HG03460 (cell line): Measurements from ENCODE around the gene HOATZ.

Experiments used
- ATAC-seq: cut with Tn5 transposase; IDR thresholded peaks from one replicate; pipeline ENCODE4 v1.9.1; 2021; ENCODE audit not compliant: unreplicated experiment

Gene HOATZ

DNA sequence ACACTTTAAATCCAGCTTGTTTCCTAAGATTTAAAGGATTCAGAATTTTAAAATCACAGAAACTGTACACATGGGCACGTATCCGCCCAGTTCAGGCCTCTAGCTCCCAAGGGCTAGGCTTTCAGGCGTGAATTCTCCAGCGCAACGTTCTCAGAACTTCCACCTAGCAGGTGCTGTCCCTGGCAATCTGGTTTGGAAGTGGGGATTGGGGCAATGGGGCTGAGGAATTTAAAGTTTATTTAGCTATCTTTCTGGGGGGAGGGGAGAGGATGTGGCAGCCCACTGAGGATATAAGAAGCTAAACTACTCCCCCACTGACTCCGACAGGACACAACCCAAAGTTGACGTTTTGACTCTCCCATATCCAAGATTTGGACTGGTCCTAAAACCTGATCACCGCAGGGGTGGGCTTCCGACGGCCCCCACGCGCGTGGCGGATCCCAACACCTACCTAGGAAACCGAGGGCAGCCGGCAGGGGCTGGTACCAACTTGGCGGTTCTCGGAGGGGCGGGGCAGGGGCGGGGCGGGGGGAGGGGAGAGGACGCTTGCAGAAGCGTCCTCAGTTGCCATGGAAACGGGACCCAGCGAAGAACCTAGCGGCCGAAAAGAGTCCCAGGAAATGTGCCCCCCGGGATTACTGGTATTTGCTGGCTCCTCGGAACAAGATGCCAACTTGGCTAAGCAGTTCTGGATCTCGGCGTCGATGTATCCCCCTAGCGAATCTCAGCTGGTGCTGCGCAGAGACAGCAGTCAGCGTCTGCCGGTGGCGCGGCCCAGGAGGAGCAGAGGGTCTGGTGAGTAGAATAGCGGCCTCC, at the start of gene HOATZ:
Gene HOATZ, plus strand, starts transcription at position 563 of the 816 bp plus-strand sequence. Its CDS starts 7 bp downstream, at position 570.
- ATAC-seq: no peak

DNA sequence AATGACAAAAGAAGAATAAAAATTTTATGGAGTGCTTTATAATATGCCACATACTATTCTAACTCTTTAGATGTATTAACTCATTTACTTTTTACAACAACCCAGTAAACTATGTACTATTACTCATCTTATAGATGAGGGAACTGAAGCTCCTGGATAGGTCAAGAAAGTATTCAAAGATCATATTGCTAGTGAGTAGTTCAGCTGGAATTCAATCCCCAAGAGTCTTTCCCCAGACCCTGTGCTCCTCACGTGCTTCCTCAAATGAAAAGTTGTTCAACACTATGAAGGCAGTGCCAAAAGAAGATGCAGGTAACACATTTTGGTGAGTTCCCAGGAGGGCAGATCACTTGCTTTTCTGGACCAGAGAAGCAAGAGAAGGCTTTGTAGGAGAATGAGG, 49.2 kb upstream of the HOATZ start:
- ATAC-seq: no peak

DNA sequence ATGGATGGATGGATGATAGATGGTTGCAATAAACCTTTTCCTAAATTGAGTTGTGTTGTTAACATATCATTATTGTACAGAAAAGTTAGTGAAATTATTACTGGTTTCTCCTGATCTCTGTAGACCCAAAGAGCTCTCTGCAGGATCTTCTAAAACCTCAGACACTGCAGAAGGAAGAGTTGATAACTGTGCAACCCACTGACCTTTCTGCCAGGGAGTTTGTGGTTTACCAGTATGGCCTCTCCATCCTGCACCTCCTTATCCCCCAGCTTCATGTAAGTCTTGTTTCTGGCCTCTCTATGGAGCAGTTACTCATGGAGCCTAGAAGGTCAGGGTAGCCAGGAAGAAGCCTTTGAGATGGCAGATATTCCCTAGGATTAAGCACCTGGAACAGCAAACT, 48.0 kb upstream of the HOATZ start:
- no peak for ATAC-seq

DNA sequence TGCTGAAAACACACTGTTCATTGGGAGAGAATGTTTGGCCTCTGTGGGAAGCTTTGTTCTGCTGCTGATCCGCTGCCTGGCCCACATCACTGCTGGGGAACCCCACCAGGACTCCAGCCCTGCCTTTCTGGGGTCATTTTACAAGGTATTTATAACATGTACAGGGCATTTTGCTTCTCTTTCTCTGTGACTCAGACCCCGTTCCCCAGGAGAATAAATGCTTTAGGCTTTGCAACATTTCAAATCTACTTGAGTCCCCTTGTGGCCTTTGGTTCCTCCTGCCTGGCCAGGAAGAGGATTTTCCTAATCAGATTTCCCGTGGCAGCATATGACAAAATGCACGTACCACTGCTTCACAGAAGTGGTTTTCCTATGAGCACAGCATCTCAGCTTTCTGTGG, 45.4 kb upstream of the HOATZ start:
- no peak for ATAC-seq

DNA sequence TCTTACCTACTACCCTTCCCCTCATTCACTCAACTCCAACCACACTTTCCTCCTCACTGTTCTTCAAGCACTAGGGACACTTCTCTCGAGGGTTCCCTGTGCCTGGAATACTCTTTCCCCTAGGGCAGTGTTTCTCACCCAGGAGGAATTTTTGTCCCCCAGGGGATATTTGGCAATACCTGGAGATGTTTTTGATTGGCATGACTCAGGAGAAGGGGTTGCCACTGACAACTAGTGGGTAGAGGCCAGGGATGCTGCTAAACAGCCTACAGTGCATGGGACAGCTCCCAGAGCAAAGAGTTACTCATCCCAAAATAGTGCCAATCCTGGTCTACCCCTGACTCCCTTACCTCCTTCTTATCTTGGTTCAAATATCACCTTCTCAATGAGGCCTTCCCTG, 42.4 kb upstream of the HOATZ start:
- no peak for ATAC-seq

DNA sequence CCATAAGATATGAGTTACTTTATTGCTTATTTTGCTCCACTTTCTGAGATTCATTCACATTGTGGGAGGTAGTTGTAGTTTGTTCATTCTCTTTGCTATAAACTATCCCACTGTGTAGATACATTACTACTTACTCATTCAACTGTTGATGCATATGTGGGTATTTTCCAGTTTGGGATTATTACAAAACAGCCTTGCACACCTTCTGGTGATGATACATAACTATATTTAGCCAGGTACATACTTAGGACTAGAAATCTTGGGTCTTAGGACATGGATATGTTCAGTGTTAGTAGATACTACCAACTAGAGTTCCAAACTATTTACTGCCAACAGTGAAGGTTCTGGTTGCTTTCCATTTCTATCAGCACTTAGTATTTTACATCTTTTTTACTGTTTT, 40.1 kb upstream of the HOATZ start:
- no peak for ATAC-seq

DNA sequence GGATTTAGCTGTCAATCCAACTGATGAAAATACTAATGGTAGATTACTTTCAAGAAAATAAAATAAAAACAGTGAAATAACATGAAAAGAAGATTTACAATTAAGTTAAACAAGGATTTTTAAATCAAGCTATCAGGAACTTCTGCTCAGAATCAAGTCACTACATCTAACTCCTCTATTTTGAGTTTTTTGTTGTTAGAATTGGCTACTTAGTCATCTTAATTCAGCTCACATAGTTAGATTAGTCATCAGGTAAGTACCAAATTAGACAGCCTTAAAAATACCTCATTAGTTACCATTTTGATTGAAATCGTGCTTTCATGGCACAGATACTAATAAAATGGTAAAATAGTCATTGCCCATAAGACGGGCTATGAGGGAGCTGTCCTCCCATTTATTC, 38.2 kb upstream of the HOATZ start:
- no peak for ATAC-seq

DNA sequence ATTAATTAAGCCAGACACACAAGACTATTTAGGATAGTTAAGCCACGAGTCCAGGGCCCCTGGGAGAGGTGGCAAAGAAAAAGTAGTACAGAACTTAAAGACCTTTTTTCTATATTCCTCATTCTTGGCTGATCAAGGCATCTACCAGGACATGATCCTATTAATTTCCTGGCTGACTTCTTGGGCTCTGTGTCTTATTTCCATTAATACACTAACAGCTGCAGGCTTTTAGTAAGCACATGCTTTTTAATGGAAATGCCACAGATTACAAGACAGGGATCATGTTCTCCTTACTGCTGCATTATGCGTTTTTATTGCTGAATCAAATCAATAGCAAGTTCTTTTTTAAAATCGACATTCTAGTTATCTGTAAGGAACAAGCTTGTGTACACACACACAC, 37.6 kb upstream of the HOATZ start:
- no peak for ATAC-seq

DNA sequence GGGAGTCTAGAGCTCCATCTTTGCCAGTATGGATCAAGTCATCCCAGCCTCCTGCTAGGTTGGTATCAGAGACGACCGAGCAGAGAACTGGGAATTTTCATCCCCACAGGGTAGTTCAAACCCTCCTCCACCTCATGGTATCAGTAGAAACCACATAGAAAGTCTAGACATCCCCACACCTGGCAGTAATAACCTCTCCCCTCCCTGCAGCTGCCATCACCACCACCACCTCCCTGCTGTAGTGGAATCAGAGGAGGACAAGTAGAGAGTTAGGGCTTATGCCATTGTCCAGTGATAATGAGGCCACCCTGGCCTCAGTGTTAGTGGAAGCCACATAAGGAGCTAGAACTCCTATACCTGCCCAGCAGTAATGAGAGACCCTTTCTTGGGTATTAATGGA, 36.7 kb upstream of the HOATZ start:
- ATAC-seq: no peak

DNA sequence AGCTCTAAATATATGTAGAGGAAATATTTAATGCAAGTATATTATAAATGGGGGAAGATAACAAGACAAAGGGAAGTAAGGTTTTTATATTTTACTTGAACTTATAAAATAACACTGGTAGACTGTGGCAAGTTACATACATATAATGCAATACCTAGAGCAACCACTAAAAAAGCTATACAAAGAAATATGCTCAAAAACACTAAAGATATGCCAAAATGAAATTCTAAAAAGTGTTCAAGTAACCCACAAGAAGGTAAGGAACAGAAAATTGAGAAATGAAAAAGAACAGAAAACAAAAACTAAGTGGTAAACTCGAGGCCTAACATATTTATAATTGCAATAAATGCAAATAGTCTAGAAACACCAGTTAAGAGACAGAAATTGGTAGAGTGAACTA, 34.9 kb upstream of the HOATZ start:
- no peak for ATAC-seq

DNA sequence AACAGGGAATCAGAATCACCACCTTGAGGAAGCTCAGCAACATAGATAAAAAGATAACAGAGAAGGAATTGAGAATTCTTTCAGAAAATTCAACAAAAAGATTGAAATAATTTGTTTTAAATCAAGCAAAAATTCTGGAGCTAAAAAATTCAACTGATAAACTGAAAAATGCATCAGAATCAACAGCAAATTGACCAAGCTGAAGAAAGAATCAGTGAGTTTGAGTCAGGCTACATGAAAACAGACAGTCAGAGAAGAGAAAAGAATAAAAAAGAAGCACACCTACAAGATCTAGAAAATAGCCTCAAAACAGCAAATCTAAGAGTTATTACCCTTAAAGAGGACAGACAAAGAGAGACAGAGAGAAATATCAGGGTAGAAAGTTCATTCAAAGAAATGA, 31.1 kb upstream of the HOATZ start:
- ATAC-seq: no peak

DNA sequence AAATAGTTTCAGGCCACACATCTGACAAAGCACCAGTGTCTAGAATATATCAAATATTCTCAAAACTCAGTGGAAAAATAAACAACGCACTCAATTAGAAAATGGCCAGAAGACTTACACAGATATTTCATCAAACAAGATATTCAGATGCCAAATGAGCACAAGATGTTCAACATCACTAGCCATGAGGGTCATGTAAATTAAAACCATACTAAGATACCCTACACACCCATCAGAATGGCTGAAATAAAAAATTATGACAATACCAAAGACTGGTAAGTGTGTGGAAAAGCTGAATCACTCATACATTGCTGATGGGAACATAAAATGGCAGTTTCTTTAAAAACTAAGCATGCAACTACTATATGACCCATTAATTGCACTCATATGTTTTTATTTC, 24.1 kb upstream of the HOATZ start:
- ATAC-seq: no peak

DNA sequence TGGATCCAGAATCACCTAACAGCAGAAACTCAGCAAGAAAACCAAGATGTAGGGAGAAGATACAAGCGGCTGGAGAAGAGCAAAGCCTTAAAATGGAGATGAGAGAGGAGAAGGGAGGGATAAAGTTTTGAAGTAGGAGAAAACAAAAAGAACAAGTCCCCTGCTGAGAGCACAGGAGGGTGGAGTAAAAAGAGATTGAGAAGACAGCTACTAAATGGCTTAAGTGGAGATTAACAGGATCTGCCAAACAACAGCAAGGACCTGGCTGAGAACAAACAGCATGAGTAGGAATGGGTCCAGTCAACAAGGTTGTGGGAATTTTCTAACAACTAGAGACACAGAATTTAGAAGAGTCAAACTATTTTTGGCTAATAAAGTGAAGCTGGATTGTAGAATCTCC, 20.5 kb upstream of the HOATZ start:
- ATAC-seq: no peak

DNA sequence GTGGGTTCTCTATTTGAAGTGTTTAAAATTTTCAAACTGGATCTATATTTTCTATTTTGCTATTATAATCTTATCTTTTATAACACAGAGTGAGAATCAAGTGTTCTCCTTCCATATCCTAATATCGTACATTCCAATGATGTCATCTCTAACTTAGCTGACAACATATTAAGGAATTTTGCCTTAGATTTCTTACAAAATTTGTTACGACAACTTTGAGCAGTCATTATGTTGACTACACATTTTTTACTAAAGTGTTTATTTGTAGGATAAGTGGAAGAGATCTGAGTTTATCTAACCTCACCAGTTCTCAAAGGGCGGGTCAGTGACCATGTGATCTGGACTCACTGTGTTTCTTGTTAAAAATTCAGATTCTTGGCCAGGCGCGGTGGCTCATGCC, 15.1 kb upstream of the HOATZ start:
- no peak for ATAC-seq

DNA sequence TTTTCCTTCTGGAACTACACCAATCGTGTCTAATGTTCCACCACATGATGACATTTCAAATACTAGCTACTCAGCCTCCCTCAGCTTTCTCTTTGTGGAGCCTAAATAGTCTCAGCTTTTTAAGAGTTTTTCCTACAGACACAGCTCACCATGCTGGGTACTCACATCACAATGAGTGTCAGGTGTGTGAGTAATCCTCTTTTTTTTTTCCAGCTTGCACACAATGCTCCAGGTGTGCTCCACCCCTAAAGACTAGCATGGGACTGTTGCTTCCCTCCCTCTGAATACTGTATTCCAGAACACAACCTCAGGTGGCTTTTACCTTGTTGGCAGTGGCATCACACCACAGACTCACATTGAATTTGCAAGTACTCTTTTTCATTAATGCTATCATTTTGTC, 14.1 kb upstream of the HOATZ start:
- no peak for ATAC-seq

DNA sequence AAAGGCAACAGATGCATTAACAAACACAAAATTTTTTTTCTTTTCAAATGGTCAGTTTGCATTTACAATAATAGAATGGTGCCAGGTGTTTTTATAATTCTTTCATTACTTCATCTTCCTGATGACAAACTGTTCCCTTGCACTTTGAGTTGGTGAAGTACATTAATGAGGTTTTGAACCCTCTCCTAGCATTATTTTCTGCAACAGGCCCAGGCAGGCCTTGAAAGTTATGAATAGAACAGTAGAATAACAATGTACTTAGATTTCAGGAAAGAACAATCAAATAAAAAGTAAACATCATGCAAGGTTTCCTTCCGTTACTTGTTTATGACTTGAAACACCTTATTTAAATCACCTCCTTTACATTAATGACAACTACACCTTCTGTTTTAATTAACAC, 12.0 kb upstream of the HOATZ start:
- ATAC-seq: no peak

DNA sequence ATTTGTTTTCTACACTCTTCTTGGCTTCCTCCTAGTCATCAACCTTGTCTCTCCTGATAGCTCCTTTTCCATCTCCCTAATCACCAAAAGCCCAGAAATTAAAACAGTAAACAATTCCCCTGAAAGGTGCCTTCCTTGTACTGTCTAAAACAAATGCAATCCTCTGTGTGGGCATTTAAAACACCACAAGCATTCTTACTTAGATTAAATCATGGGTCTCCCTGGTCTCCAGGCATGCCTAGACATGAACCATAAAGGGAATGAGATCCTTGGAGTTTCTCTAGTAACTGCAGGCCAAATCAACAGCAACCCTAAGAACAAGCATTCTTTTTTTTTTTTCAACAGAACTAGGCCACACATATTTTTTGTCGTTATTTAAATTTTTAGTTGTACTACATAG, 4.3 kb upstream of the HOATZ start:
- ATAC-seq: no peak

DNA sequence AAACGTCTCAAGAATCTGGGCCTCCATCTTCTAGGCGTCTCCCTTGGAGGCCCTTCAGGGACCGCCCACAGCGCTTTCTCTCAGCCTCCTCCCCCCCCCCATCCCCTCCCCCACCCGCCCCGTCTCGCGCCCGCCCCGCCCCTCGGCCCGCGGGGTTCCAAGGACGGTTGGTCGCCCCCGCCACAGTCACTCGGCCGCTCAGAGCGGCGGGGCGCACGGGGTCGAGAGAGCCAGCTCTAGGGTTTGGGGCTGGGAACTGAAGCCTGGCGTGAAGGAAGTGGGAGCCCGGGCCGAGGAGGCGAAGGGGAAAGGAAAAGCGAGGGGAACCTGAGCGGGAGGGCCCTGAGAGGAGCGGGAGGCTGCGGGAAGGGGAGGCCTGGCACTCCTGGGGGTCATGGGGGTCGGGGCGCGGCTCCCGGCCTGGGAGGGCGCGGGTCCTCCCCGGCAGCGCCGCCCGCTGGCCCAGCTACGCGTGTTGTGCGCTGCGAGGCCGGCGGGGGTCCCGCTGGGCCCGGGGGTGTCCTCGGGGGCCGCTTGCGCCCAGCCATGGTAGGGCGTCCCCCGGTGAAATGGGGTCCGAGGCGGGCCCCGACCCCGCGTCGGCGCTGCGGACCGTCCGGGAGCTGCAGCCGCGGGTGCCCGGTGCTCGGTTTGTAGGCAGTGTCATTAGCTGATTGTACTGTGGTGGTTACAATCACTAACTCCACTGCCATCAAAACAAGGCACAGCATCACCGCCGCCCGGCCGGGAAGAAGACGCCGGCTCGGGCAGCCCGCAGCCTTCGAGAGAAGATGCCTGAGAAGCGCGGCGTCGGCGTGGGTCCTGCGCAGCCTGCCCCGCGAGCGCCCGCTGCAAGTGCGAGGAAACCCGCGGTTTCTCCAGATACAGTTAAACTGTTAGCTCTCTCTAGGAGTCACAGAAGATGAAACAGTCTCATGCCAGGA, 2.0 kb upstream of the HOATZ start, which contains the start of gene BTG4:
Gene BTG4, minus strand, starts transcription at position 91 of the 944 bp plus-strand sequence. CDS start 13,610 bp downstream, outside the sequence.
- no peak for ATAC-seq

DNA sequence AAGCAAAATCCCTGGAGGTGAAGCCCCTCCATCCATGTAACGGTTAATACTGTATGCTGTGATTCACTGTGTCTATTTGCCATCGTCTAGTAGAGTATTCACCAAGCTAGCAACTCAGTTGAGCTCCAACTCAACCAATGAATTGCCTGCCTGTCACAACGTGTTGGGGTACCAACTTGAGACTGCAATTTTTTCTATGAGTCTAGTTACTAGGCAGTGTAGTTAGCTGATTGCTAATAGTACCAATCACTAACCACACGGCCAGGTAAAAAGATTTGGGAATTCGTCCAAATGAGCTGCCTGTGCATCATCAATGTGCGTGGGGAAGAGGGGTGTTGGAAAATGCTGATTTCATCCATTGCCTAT, 1.4 kb upstream of the HOATZ start:
- ATAC-seq: no peak

DNA sequence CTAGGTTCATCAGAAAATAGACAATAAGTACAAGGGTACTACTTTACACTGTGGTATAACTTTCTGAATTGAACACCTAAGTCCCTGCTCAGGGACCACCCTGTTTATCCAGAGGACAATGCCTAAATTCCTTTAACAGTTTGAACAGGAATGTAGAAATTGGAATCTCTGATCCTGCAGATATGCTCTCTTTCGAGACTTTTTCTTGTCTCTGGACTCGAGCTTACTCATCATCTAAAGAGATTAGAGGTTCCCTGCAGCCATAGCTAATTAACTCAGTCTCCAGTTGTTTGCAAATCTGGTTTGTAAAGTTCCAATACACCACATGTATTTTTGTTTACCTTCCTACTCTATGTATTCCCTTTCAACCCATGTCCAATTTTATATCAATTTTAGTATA, 1.0 kb downstream of the HOATZ start:
- ATAC-seq: no peak

DNA sequence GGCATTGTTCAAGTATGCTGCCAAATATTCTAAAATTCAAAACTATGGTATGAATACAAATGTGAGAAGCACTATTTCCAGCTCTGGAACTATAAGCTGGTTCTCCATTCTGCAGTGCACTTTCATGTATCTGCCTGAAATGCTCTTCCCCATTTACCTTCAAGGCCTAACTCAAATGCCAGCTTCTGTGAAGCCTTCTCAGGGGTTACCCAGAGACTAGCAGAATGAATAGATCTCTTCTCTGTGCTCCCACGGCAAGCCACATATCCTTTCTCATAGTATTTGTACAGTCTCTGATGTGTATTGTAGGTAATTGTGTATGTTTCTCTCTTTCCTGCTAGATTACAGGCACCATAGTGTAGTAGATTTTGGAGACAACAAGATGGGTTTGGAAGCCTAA, 4.1 kb downstream of the HOATZ start:
- ATAC-seq: no peak

DNA sequence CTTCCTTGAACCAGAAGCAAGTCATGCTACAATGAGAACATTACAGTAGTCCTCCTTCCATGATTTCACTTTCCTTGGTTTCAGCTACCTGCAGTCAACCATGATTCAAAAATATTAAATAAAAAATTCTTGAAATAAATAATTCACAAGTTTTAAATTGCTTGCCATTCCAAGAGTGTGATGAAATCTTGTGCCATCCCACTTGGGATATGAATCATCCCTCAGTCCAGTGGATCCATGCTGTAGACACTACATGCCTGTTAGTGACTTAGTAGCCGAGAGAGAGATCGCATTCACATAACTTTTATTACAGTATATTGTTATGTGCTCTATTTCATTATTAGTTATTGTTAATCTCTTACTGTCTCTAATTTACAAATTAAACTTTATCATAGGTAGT, 6.0 kb downstream of the HOATZ start:
- ATAC-seq: no peak
